MCF 10A (cell line): ENCODE data around the gene ATP8B4. TPM values are rescaled to one million over a fixed set of nuclear protein-coding genes. Genes with fewer than 3 reads are reported as not detected.
A peak's percentile ranks its signal among the peaks of the same experiment; 100 is the strongest.

Experiments used
- BruUV-seq: library from RNA; stranded (reverse); fragments of 400-500 nt; replicated peaks from 2 replicates; lab custom pipeline; 2021; lab: Mats Ljungman, UMichigan
- CTCF ChIA-PET: fragments of 300-600 bp; sonication (Branson Sonifier 250); formaldehyde crosslinking; extraction: SDS; loops from one replicate; lab custom pipeline; 2021; ENCODE audit warnings: antibody characterized with exemption, inconsistent platforms; lab: Yijun Ruan, JAX
- POLR2A ChIA-PET: fragments of 300-600, 350-650 bp; sonication (Branson Sonifier 250); formaldehyde crosslinking; extraction: SDS; loops from one replicate; lab custom pipeline; 2020; ENCODE audit warnings: antibody characterized with exemption, inconsistent platforms; lab: Yijun Ruan, JAX
- DNase-seq: peaks from one replicate; pipeline ENCODE4 v3.0.0-alpha.2; 2018; ENCODE audit not compliant: unreplicated experiment
- H3K27ac Mint-ChIP-seq: one replicate; pipeline ENCODE4 v1.8.0; 2022; ENCODE audit warnings: mild to moderate bottlenecking, low read depth, mixed read lengths; ENCODE audit not compliant: unreplicated experiment
- H3K27me3 Mint-ChIP-seq: one replicate; pipeline ENCODE4 v1.8.0; 2022; ENCODE audit warnings: mixed read lengths; ENCODE audit not compliant: insufficient read depth, unreplicated experiment
- H3K36me3 Mint-ChIP-seq: one replicate; pipeline ENCODE4 v1.8.0; 2022; ENCODE audit warnings: mild to moderate bottlenecking, moderate library complexity, mixed read lengths; ENCODE audit not compliant: insufficient read depth, unreplicated experiment
- H3K4me1 Mint-ChIP-seq: one replicate; pipeline ENCODE4 v1.8.0; 2022; ENCODE audit warnings: mixed read lengths; ENCODE audit not compliant: insufficient read depth, unreplicated experiment
- H3K4me3 Mint-ChIP-seq: one replicate; pipeline ENCODE4 v1.8.0; 2022; ENCODE audit warnings: mild to moderate bottlenecking, moderate library complexity, mixed read lengths; ENCODE audit not compliant: unreplicated experiment
- H3K9me3 Mint-ChIP-seq: one replicate; pipeline ENCODE4 v1.8.0; 2022; ENCODE audit warnings: mixed read lengths; ENCODE audit not compliant: unreplicated experiment
- intact Hi-C: fragments of 100-400 bp; cut with micrococcal nuclease; formaldehyde crosslinking; loops from 2 replicates; pipeline ENCODE4 v1.14.1; 2022
- total RNA-seq: library from RNA; stranded (reverse); gene quantifications from 2 replicates; pipeline ENCODE4 v1.2.3, GENCODE V29; 2022
- TF ChIP-seq, protein P1 (sequence below): fragments of 200-600 bp; IDR thresholded peaks from one replicate; pipeline ENCODE4 v1.8.0; 2022; ENCODE audit warnings: antibody characterized with exemption, mild to moderate bottlenecking; ENCODE audit not compliant: unreplicated experiment

ATP8B4 gene
- total RNA-seq, 1 experiment from 2014 or later: not detected

GRCh38 chr15:50123861-50124557, 5.0 kb upstream of the ATP8B4 start:
- TF ChIP-seq, protein P1, sequence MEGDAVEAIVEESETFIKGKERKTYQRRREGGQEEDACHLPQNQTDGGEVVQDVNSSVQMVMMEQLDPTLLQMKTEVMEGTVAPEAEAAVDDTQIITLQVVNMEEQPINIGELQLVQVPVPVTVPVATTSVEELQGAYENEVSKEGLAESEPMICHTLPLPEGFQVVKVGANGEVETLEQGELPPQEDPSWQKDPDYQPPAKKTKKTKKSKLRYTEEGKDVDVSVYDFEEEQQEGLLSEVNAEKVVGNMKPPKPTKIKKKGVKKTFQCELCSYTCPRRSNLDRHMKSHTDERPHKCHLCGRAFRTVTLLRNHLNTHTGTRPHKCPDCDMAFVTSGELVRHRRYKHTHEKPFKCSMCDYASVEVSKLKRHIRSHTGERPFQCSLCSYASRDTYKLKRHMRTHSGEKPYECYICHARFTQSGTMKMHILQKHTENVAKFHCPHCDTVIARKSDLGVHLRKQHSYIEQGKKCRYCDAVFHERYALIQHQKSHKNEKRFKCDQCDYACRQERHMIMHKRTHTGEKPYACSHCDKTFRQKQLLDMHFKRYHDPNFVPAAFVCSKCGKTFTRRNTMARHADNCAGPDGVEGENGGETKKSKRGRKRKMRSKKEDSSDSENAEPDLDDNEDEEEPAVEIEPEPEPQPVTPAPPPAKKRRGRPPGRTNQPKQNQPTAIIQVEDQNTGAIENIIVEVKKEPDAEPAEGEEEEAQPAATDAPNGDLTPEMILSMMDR: no peak
- CTCF ChIA-PET: no interaction called here

DNA sequence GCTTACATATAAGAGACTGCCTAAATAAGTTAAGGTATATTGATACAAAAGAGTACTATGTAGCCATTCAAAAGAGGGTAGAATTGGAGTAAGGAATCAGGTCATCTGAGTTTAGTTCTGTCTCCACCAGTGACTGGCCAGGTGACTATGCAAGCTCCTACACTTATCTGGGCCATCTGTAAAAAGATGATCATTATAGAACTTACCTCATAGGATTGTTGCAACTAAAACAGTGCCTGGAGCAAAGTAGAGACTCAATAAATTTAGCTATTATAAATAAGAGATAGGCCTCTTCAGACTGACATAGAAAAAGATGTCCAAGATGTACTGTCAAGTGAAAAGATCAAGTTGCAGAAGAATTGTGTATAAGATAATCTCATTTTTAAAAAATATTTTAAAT, 1.7 kb upstream of the ATP8B4 start:
- TF ChIP-seq, protein P1: no peak
- ChIA-PET POLR2A (no interaction called here), CTCF (interaction anchor here (0.6 to 1.1 kb wide), 3 partner anchors 11 to 24 kb away, joined by 4 to 5 read pairs (median 4); no protein-coding TSS in a partner anchor)
- H3K4me1 Mint-ChIP-seq: no peaks in the 10 kb centered on the region
- intact Hi-C loops: no loop called here
- BruUV-seq: no TSS peak
- H3K9me3 Mint-ChIP-seq: peaks cover 17% of the 10 kb centered on the region
- H3K4me3 Mint-ChIP-seq: no peak overlapping the region
- no peaks in the 10 kb centered on the region for H3K36me3 Mint-ChIP-seq
- no peaks in the 10 kb centered on the region for H3K27me3 Mint-ChIP-seq
- H3K27ac Mint-ChIP-seq: no peak overlapping the region
- no peak for DNase-seq

More at GRCh38 chr15:50123861-50124557, 5.0 kb upstream of the ATP8B4 start:
- BruUV-seq: no TSS peak
- DNase-seq: no peak
- H3K36me3 Mint-ChIP-seq: no peaks in the 10 kb centered on the region
- H3K9me3 Mint-ChIP-seq: peaks cover 10% of the 10 kb centered on the region
- H3K4me1 Mint-ChIP-seq: no peaks in the 10 kb centered on the region
- POLR2A ChIA-PET: interaction anchor here (0.6 to 0.7 kb wide), 2 partner anchors 11 to 31 kb away, joined by 3 read pairs; no protein-coding TSS in a partner anchor
- no peak overlapping the region for H3K4me3 Mint-ChIP-seq
- H3K27ac Mint-ChIP-seq: no peak overlapping the region
- intact Hi-C loops: no loop called here
- no peaks in the 10 kb centered on the region for H3K27me3 Mint-ChIP-seq

DNA sequence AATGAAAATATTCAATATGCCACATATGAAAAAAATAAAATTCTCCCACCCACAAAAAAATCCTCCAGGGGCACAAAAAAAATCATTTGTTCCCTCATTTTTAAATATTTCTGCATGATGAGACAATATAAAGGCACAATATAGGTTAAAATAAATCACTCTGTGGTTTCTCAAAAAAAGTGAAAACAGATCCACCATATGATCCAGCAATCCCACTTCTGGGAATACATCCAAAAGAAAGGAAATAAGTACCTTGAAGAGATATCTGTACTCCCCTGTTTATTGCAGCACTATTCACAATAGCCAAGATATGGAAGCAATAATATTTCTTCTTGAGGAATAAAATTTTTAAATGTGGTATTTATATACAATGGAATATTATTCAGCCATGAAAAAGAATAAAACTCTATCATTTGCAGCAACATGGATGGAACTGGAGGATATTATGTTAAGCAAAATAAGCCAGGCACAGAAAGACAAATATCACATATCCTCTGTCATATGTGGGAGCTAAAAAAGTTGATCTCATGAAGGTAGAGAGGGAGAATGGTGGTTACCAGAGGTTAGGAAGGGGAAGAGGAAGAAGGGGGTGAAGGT, 1.5 kb downstream of the ATP8B4 start:
- CTCF ChIA-PET: interaction anchor here (1.3 kb wide), 1 partner anchor 28 kb away, joined by 3 read pairs; no protein-coding TSS in a partner anchor
- POLR2A ChIA-PET: interaction anchor here (0.6 to 0.7 kb wide), 2 partner anchors 25 to 731 kb away, joined by 3 to 4 read pairs; no protein-coding TSS in a partner anchor
- H3K27ac Mint-ChIP-seq: no peak overlapping the region
- peaks cover 7% of the 10 kb centered on the region for H3K9me3 Mint-ChIP-seq
- BruUV-seq: no TSS peak
- intact Hi-C loops: no loop called here
- no peaks in the 10 kb centered on the region for H3K36me3 Mint-ChIP-seq
- no peak for DNase-seq
- no peak overlapping the region for H3K4me3 Mint-ChIP-seq
- H3K4me1 Mint-ChIP-seq: no peaks in the 10 kb centered on the region
- TF ChIP-seq, protein P1: no peak
- no peaks in the 10 kb centered on the region for H3K27me3 Mint-ChIP-seq

- H3K4me3 Mint-ChIP-seq: no peak overlapping the region
- BruUV-seq: no TSS peak
- CTCF ChIA-PET: interaction anchor here (0.8 to 1.3 kb wide), 2 partner anchors 29 to 33 kb away, joined by 3 to 5 read pairs; no protein-coding TSS in a partner anchor
- H3K4me1 Mint-ChIP-seq: no peaks in the 10 kb centered on the region
- peak; percentile 57 for DNase-seq
- intact Hi-C loops: loop anchor here (1.0 kb wide), 1 partner anchor 29 kb away; no protein-coding TSS in a partner anchor
- H3K27me3 Mint-ChIP-seq: no peaks in the 10 kb centered on the region
- peaks cover 7% of the 10 kb centered on the region for H3K9me3 Mint-ChIP-seq
- TF ChIP-seq, protein P1: peak; percentile 16
- H3K36me3 Mint-ChIP-seq: no peaks in the 10 kb centered on the region
- POLR2A ChIA-PET: interaction anchor here (0.6 to 1.1 kb wide), 3 partner anchors 21 to 1145 kb away, joined by 3 read pairs; no protein-coding TSS in a partner anchor
- H3K27ac Mint-ChIP-seq: no peak overlapping the region
Observed at GRCh38 chr15:50116477-50116876, 2.6 kb downstream of the ATP8B4 start.
